Tibial nerve (tissue), 4 donors: ENCODE results near the gene SYNPO2.

ENCODE experiments used
- CTCF ChIP-seq, 5 experiments: fragments of 200-600 bp in 3 of 5; fragments of 450-650 bp in 2 of 5; sonication (generic) in 3 of 5; IDR thresholded peaks; one replicate each; pipeline ENCODE4 v1.5.1; 2016 to 2019; ENCODE audit warnings: antibody characterized with exemption in 5 of 5, mild to moderate bottlenecking in 3 of 5, moderate library complexity in 2 of 5
- EP300 ChIP-seq, 2 donors: sonication (generic); formaldehyde crosslinking; IDR thresholded peaks; one replicate each; pipeline ENCODE4 v1.6.1; 2017; ENCODE audit warnings: antibody characterized with exemption in 2 of 2, mild to moderate bottlenecking in 1 of 2
- POLR2A ChIP-seq, 2 donors: fragments of 450-650 bp; IDR thresholded peaks; one replicate each; pipeline ENCODE4 v1.6.1; 2017; ENCODE audit warnings: antibody characterized with exemption in 2 of 2, mild to moderate bottlenecking in 2 of 2, moderate library complexity in 2 of 2

- TF ChIP-seq POLR2A (IDR thresholded peaks at IDR 0.05) (peak in 1 of 2 donors; percentile 60), CTCF (IDR thresholded peaks at IDR 0.05) (no peak), EP300 (IDR thresholded peaks at IDR 0.05) (peak in 1 of 2 donors; percentile 90)
These were observed at the start of gene SYNPO2 for GRCh38 chr4:118888666-118889311.
